ENCODE results near the gene FIGNL2.

The FIGNL2 gene

DNA sequence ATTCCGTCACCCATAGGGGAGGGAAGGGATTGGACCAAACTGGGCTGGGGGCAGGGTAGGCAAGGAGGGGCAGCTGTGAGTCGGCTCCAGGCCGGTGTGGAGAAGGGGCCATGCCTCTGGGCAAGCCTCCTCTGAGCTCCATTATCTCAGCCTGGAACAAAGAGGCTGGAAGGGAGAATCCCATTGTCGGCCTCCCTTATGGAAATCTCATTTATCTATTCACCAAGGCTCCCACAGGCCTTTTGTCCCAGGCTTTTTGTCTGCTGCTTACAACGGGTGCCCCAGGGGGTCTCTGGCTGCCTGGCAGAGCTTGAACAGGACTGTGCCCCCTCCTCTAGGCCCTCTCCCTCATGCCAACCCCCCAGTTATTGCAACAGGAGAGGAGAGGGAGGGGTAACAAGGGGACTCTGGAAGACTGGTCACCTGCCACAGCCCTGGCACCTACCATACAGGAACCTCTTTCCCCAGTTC, 19.5 kb downstream of the FIGNL2 start:
- no peak for TF ChIP-seq CTCF (conservative IDR thresholded peaks at IDR 0.05; ENCODE audit: control insufficient read depth, insufficient read depth, low read depth, low read length)
- no peak for DNase-seq (ENCODE audit: low read depth)
- no peak overlapping the region for H3K4me3 ChIP-seq (ENCODE audit: control insufficient read depth, low read depth, low read length)

DNA sequence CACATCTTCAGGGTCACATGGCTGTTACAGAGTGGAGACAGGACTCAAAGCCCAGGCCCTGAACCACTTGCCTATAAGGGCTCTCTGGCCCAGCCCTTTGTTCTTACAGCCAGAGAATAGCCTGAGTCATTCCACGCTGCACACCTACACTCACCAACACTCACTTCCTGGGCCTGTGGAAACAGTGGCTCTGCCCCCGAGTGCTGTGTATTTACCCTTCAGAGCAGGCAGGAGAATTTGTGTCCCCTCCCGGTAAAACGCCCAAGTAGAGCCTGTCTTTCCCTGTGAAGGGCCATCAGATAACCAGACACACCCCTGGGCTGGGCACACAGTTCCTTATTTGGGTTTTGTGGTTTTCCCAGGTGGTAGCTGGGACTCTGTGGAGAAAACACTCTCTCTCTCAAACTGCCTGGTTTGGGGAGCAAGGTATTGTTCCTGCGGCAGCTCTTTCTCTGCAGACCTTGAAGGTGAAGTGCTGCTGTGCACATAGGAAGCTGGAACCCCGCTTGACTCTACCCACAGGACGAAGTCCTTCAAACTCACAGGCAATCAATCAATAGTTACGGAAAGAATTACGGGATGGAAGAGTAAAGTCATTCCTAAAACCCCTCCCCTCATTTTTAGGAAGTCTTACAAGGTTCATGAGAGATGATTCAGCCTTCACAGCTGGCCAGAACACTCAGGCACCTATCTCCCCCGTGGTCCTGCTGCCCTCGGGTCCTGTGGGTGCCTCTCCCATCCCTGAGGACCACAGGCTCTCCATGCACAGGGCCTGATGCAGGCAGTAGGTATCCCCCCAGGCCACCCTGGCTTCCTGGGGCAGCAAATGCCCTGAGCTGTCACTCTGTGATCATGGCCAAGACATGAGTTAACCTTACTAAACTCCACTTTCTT, 20.3 kb downstream of the FIGNL2 start:
- no peak for TF ChIP-seq CTCF (conservative IDR thresholded peaks at IDR 0.05; ENCODE audit: control insufficient read depth, insufficient read depth, low read depth, low read length)
- peak; percentile 50 for DNase-seq (ENCODE audit: low read depth)
- H3K4me3 ChIP-seq (ENCODE audit: control insufficient read depth, low read depth, low read length) = no peak overlapping the region

GRCh38 chr12:51826881-51827280, 21.6 kb downstream of the FIGNL2 start:
- no peak overlapping the region for H3K4me3 ChIP-seq (ENCODE audit: control insufficient read depth, low read depth, low read length)
- no peak for DNase-seq (ENCODE audit: low read depth)
- no peak for TF ChIP-seq CTCF (conservative IDR thresholded peaks at IDR 0.05; ENCODE audit: control insufficient read depth, insufficient read depth, low read depth, low read length)

- DNase-seq (ENCODE audit: low read depth) = no peak
- H3K4me3 ChIP-seq (ENCODE audit: control insufficient read depth, low read depth, low read length) = no peak overlapping the region
- TF ChIP-seq CTCF (conservative IDR thresholded peaks at IDR 0.05; ENCODE audit: control insufficient read depth, insufficient read depth, low read depth, low read length) = no peak
Observed at GRCh38 chr12:51825216-51825615, 23.3 kb downstream of the FIGNL2 start.

GRCh38 chr12:51823875-51824565, 24.5 kb downstream of the FIGNL2 start:
- DNase-seq (ENCODE audit: low read depth) = peak; percentile 68
- no peak overlapping the region for H3K4me3 ChIP-seq (ENCODE audit: control insufficient read depth, low read depth, low read length)
- peak; percentile 63 for TF ChIP-seq CTCF (conservative IDR thresholded peaks at IDR 0.05; ENCODE audit: control insufficient read depth, insufficient read depth, low read depth, low read length)

GRCh38 chr12:51822956-51823355, 25.6 kb downstream of the FIGNL2 start:
- no peak for TF ChIP-seq CTCF (conservative IDR thresholded peaks at IDR 0.05; ENCODE audit: control insufficient read depth, insufficient read depth, low read depth, low read length)
- no peak for DNase-seq (ENCODE audit: low read depth)
- no peak overlapping the region for H3K4me3 ChIP-seq (ENCODE audit: control insufficient read depth, low read depth, low read length)

All from fibroblast of mammary gland (primary cell).